ENCODE results near the gene ATOH8. TPM values are rescaled to one million over a fixed set of nuclear protein-coding genes. Genes with fewer than 3 reads are reported as not detected.

ATOH8 gene
- total RNA-seq, 2 donors from 2014 or later, result 2.5 TPM

- H3K27me3 ChIP-seq, result no peaks in the 10 kb centered on the region
- H3K4me3 ChIP-seq, result no peak overlapping the region
- H3K27ac ChIP-seq, result no peak overlapping the region
- no peak for DNase-seq
- H3K4me1 ChIP-seq, result no peaks in the 10 kb centered on the region
- no peak overlapping the region for H3K9ac ChIP-seq (ENCODE audit: low read depth in 2 of 2, low read length in 2 of 2)
- intact Hi-C loops (cut with DNase I), result no loop called here
- no peaks in the 10 kb centered on the region for H3K9me3 ChIP-seq
- H3K36me3 ChIP-seq, result no peaks in the 10 kb centered on the region
- no peak for TF ChIP-seq CTCF (IDR thresholded peaks at IDR 0.05)
These were observed 8.2 kb downstream of the ATOH8 start for GRCh38 chr2:85761946-85762345.

GRCh38 chr2:85763132-85763531 is 9.3 kb downstream of the ATOH8 start:
- no peaks in the 10 kb centered on the region for H3K36me3 ChIP-seq
- H3K4me3 ChIP-seq, result no peak overlapping the region
- H3K9ac ChIP-seq (ENCODE audit: low read depth in 2 of 2, low read length in 2 of 2), result no peak overlapping the region
- intact Hi-C loops (cut with DNase I), result no loop called here
- no peak for TF ChIP-seq CTCF (IDR thresholded peaks at IDR 0.05)
- no peaks in the 10 kb centered on the region for H3K9me3 ChIP-seq
- no peaks in the 10 kb centered on the region for H3K27me3 ChIP-seq
- no peak for DNase-seq
- no peak overlapping the region for H3K27ac ChIP-seq
- no peaks in the 10 kb centered on the region for H3K4me1 ChIP-seq

- Histone ChIP-seq H3K36me3 (no peaks in the 10 kb centered on the region), H3K4me1 (no peaks in the 10 kb centered on the region), H3K4me3 (no peak overlapping the region), H3K9ac (ENCODE audit: low read depth in 2 of 2, low read length in 2 of 2) (no peak overlapping the region), H3K27me3 (no peaks in the 10 kb centered on the region), H3K27ac (no peak overlapping the region), H3K9me3 (no peaks in the 10 kb centered on the region)
- no peak for TF ChIP-seq CTCF (IDR thresholded peaks at IDR 0.05)
- intact Hi-C loops (cut with DNase I), result no loop called here
- no peak for DNase-seq
These were observed 10.0 kb downstream of the ATOH8 start for GRCh38 chr2:85763831-85764230.

GRCh38 chr2:85765081-85765731 is 11.4 kb downstream of the ATOH8 start:
- no peaks in the 10 kb centered on the region for H3K27me3 ChIP-seq

GRCh38 chr2:85766229-85766628 is 12.4 kb downstream of the ATOH8 start:
- intact Hi-C loops (cut with DNase I), result no loop called here
- Histone ChIP-seq H3K27ac (no peak overlapping the region), H3K4me3 (no peak overlapping the region), H3K9me3 (no peaks in the 10 kb centered on the region), H3K36me3 (no peaks in the 10 kb centered on the region), H3K9ac (ENCODE audit: low read depth in 2 of 2, low read length in 2 of 2) (no peak overlapping the region), H3K4me1 (peaks cover 1% of the 10 kb centered on the region), H3K27me3 (no peaks in the 10 kb centered on the region)
- DNase-seq, result no peak
- no peak for TF ChIP-seq CTCF (IDR thresholded peaks at IDR 0.05)

More at GRCh38 chr2:85765081-85765731, 11.4 kb downstream of the ATOH8 start:
- H3K4me1 ChIP-seq, result no peaks in the 10 kb centered on the region
- DNase-seq, result no peak
- H3K9ac ChIP-seq (ENCODE audit: low read depth in 2 of 2, low read length in 2 of 2), result no peak overlapping the region
- H3K27ac ChIP-seq, result no peak overlapping the region
- H3K4me3 ChIP-seq, result no peak overlapping the region
- TF ChIP-seq CTCF (IDR thresholded peaks at IDR 0.05), result no peak
- no peaks in the 10 kb centered on the region for H3K36me3 ChIP-seq
- H3K9me3 ChIP-seq, result no peaks in the 10 kb centered on the region
- intact Hi-C loops (cut with DNase I), result no loop called here

Data from colonic mucosa (tissue), 4 donors.